ENCODE measurements around the gene P2RY8.
"Not testable (repeated sequence)": the region's sequence is repeated elsewhere in the genome, so short reads cannot be mapped to it uniquely, and the experiment has no call there.

P2RY8 gene

DNA sequence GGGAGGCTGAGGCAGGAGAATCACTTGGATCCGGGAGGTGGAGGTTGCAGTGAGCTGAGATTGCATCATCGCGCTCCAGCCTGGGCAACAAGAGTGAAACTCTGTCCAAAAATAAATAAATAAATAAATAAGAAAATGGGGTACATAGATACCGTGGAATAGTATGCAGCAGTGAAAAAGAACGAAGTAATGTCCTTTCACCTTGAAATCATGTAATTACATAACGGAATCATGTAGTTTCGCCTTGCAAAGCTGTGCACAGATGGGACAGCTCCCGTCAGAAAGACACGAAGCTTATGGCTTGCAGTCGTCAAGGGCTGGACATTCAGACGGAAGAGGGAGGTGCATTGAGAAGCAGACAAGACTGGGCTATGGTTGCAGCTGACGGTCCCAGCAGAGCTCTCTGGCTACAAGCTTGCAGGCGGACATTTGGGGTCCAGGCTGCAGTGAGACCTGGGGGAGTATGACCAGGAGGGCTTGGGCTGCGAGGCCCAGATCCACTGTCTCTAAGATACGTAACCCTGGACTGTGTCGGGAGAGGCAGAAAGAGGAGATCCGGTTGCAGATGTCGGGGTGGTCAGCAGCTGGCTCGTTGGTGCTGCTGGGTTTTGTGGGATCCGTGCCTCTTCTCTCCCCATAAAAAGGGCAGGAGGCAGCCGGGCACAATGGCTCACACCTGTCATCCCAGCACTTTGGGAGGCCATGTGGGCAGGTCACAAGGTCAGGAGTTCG, 6.2 kb upstream of the P2RY8 start:
- DNase-seq (ENCODE audit: low read depth): no peak

DNA sequence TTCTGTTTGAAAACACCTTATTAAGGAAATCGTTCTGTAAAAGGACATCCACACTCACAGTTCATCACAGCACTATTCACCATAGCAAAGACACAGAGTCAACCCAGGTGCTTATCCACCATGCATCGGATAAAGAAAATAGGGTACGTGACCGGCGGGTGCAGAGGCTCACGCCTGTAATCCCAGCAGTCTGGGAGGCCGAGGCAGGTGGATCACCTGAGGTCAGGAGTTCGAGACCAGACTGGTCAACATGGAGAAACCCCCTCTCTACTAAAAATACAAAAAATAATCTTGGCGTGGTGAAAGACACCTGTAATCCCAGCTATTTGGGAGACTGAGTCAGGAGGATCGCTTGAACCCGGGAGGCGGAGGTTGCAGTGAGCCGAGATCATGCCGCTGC, 2.2 kb upstream of the P2RY8 start:
- DNase-seq (ENCODE audit: low read depth): not testable (repeated sequence)

GRCh38 chrX:1537716-1538090, 718 bp upstream of the P2RY8 start:
- DNase-seq (ENCODE audit: low read depth): not testable (repeated sequence)

- DNase-seq (ENCODE audit: low read depth): no peak
These were observed 314 bp downstream of the P2RY8 start for GRCh38 chrX:1536712-1537030.

- no peak for DNase-seq (ENCODE audit: low read depth)
These were observed 1.5 kb downstream of the P2RY8 start for GRCh38 chrX:1535241-1536041.

- DNase-seq (ENCODE audit: low read depth): no peak
These were observed 2.5 kb downstream of the P2RY8 start for GRCh38 chrX:1534301-1535168.

- no peak for DNase-seq (ENCODE audit: low read depth)
These were observed 3.9 kb downstream of the P2RY8 start for GRCh38 chrX:1533058-1533457.

DNA sequence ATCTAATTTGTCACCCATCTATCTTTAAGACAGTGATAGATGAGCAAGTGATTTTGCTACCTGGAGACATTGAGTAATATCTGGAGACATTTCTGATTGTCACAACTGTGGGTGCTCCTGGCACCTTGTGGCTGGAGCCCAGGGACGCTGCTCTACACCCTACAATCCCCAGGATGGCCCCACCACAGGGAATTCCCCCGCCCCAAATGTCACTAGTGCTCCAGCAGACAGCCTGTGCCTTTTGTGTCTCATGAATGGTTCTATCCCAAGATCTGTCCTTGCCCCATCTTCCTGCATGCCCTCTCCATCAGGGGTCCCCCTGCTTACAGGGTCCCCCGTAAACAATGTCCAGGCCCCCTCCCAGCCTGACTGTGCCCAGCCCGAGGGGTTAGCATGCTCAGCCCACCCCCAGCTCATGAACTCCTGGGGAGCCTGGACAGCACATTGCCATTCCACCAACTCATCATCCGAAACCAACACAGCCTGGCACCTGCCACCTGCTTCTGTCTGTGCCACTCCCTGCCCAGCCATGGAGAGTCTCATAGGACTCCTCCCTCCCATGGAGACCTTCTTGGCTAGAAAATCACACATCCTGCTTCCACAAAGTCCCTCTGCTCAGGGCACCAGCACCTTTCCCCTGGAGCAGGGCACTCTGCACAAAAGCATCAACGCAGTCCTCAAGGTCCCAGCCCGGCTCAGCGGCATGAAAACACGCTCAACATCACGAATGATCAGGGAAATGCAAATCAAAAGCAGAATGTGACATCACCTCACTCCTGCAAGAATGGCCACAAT, 5.7 kb downstream of the P2RY8 start:
- no peak for DNase-seq (ENCODE audit: low read depth)

DNA sequence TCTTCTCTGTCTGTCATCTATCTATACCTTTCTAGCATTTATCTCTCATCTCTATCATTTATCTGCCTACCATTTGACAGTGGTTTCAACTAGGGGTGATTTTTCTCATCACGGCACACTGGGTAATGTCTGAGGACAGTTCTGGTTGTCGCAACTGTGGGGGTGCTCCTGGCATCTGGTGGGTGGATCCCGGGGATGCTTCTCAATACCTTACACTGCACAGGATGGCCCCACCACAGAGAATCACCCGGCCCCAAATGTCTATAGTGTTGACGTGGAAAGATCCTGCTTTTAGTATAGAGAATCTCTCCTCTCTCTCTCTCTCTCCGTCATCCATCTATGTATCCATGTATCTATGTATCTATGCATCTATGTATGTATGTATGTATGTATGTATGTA, 7.2 kb downstream of the P2RY8 start:
- no peak for DNase-seq (ENCODE audit: low read depth)

- no peak for DNase-seq (ENCODE audit: low read depth)
These were observed 7.7 kb downstream of the P2RY8 start for GRCh38 chrX:1529328-1529727.

DNA sequence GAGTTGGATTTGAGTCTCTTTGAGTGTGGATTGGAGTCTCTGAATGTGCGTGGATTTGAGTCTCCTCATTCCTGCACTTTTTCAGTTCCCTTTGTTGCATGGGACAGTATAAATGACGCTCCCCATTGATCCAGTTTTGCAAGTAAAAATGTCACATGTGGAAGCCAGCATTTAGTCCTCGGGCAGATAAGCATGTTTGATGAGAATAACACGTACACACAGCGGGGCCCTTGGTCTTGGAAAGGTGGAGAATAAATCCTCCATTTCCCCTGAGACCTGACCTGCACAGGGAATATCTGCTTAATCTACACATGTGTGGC, 8.1 kb downstream of the P2RY8 start:
- no peak for DNase-seq (ENCODE audit: low read depth)

DNA sequence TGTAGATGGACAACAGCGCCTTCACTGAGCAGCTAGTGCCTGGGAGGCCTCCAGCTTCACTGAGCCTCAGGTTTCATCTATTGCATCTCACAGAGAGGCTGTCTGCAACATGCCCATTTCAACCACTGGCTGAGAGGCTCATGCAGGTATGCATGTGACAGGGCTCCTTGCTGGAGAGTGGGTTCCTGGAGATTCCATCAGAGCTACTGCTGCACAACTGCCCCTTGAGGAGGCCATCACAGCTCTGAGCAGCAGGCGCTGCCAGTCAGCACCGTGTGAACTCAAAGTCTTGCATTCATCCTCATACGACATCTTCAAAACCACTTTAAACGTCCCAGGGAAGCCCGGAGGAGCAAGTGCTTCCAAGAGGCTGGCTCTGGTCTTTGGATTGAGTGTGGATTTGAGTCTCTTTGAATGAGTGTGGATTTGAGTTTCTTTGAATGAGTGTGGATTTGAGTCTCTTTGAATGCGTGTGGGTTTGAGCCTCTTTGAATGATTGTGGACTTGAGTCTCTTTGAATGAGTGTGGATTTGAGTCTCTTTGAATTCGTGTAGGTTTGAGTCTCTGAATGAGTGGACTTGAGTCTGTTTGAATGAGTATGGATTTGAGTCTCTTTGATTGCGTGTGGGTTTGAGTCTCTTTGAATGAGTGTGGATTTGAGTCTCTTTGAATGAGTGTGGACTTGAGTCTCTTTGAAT, 8.7 kb downstream of the P2RY8 start:
- no peak for DNase-seq (ENCODE audit: low read depth)

DNA sequence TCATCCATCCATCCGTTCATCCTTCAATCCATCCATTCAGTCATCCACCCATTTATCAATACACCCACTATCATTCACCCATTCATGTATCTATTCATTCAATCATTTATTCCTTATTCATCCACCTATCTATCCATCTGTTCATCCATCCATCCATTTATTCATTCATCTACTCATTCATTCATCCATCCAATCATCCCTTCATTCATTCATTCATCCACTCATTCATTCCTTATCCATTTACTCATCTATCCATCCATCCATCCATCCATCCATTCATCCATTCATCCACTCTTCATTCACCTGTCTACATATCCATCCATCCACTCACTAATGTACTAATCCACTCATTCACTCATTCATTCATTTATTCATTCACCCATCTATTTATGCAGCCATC, 9.5 kb downstream of the P2RY8 start:
- no peak for DNase-seq (ENCODE audit: low read depth)

- DNase-seq (ENCODE audit: low read depth): no peak
These were observed 10.4 kb downstream of the P2RY8 start for GRCh38 chrX:1526565-1526964.

- DNase-seq (ENCODE audit: low read depth): no peak
These were observed 11.2 kb downstream of the P2RY8 start for GRCh38 chrX:1525583-1526355.

- no peak for DNase-seq (ENCODE audit: low read depth)
These were observed 12.0 kb downstream of the P2RY8 start for GRCh38 chrX:1524874-1525582.

DNA sequence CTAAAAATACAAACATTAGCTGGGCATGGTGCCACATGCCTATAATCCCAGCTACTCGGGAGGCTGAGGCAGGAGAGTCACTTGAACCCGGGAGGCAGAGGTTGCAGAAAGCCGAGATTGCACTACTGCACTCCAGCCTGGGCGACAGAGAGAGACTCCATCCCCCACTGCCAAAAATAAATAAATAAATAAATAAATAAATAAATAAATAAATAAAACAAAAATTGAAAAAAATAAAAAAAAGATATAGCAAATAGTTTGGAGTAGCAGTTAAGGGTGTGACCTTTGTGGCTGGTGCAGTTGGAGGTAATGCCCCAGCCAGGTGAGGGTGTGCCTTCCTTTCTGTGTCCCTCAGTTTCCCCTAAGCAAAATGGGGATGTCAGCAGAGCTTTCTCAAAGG, 14.1 kb downstream of the P2RY8 start:
- DNase-seq (ENCODE audit: low read depth): not testable (repeated sequence)

- DNase-seq (ENCODE audit: low read depth): no peak
These were observed 15.5 kb downstream of the P2RY8 start for GRCh38 chrX:1521459-1521956.

GRCh38 chrX:1520350-1520749, 16.6 kb downstream of the P2RY8 start:
- DNase-seq (ENCODE audit: low read depth): no peak

DNA sequence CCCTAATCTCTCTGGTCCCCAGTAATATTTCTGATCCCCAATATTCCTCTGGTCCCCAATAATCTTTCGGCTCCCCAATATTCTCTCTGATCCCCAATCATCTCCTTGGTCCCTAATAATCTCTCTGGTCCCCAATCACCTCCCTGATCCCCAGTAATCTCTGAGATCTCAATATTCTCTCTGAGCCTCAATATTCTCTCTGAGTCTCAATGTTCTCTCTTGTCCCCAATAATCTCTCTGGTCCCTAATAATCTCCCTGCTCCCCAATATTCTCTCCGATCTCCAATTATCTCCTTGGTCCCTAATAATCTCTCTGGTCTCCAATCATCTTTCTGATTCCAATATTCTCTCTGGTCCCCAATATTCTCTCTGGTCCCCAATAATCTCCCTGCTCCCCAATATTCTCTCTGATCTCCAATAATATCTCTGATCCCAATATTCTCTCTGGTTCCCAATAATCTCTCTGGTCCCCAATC, 17.9 kb downstream of the P2RY8 start:
- no peak for DNase-seq (ENCODE audit: low read depth)

Measured in stimulated activated CD8-positive, alpha-beta memory T cell treated with anti-CD3 and anti-CD28 coated beads, Interleukin-15, amount 100 ng/mL, for 1 hour (primary cell).